ENCODE results near the gene ACER1.
"Not testable (repeated sequence)": the region's sequence is repeated elsewhere in the genome, so short reads cannot be mapped to it uniquely, and the experiment has no call there.

ACER1 gene

DNA sequence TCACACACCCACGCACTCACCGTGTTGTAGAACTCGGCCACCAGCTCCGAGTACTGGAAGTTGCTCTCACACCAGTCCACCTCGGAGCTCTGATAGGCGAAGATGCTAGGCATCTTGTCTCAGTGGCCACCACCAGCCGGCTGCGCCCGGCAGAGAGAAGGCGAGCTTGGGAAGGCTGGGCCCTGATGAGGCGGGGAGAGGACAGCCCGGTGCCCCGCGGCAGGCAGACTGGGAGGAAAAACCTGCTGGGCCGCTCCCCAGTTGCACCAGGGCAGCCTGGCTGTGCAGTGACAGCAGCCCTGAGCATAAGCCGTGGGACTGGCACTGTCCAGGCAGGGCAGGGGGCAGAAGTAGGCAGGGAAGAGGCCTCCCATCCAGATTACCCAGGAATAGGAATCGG is at the start of gene ACER1:
TSS of gene ACER1 (minus strand) at position 174 of the 400 bp plus-strand sequence. CDS start at position 113, 61 bp downstream.
- no peak for DNase-seq (ENCODE audit: low read depth in 2 of 2)

GRCh38 chr19:6383188-6383587 is 49.8 kb upstream of the ACER1 start:
- no peak for DNase-seq (ENCODE audit: low read depth in 2 of 2)

DNA sequence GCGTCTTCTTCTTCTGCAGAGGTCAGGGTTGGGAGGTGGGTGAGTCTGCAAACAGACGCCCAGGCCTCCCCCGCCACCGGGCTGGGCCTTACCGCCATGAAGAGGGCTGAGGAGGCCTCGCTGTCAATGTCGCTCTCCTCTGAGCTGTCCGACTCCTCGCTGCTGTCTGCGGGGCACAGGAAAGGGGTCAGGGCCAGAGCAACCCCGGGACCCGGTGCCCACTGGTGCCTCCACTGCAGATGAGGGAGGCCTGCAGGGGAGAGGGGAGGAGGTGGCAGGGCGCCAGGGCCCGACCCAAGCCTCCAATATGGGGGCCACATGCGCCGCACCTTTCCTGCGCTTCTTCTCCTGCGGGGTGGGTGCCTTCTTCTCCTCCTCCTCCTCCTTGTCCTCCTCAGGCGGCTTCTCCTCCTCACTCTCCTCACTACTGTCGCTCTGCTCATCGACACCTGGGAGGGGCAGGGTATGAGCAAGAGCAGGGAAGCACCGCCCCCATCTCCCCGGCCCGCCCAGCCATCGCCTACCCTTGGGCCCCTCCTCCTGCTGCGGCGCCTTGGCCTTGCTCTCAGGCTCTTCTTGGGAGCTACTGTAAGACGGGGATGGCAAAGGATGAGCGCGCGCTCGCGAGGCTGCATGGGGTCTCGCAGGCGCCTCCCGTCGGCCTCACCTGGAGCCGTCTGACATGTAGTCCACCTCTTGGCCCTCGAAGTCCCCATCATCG is 47.8 kb upstream of the ACER1 start:
- no peak for DNase-seq (ENCODE audit: low read depth in 2 of 2)

GRCh38 chr19:6379744-6380143 is 46.3 kb upstream of the ACER1 start:
- DNase-seq (ENCODE audit: low read depth in 2 of 2): no peak

DNA sequence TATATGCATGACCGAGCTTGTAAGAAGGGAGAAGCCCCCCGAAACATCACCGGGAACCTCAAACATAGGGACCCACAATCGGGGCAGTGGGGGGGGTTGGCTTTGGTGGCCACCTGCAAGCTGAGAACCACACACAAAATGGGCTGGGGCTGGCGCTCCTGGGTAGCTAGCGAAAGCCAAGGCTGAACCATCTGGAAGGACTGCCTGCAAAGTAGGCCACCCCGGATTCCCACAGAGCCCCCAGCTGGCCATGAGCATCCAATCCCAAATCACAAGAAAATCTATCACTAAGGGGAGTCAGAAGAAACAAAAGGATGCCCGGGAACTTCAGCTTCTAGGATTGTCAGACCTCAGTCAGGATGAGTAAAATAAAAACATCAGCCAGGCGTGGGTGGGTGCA is 45.1 kb upstream of the ACER1 start:
- no peak for DNase-seq (ENCODE audit: low read depth in 2 of 2)

DNA sequence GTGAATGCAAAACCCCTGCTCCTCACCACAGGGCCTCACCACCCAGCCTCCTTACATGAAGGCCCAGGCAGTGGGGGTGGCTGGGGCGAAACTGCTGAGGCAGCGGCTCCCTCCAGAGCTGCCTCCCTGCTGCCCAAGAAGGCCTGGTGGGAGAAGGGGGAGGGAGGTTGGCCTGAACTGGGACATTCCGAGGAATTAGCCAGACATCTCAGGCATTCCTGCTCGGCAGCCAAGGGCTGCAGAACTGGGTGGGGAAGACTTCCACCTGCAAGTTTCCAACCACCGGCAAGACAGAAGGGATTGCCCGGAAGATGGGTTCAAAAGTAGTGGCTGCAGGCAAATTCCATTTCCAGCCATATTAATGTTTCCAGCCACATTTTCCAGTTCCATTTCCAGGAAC is 44.6 kb upstream of the ACER1 start:
- DNase-seq (ENCODE audit: low read depth in 2 of 2): no peak

- no peak for DNase-seq (ENCODE audit: low read depth in 2 of 2)
Measured at GRCh38 chr19:6376512-6377190, 43.2 kb upstream of the ACER1 start.

- DNase-seq (ENCODE audit: low read depth in 2 of 2): no peak
Measured at GRCh38 chr19:6375411-6376010, 42.1 kb upstream of the ACER1 start, which contains the start of gene PSPN. PSPN (minus strand) TSS chr19:6375933; CDS start chr19:6375849, 84 bp downstream.

- DNase-seq (ENCODE audit: low read depth in 2 of 2): no peak
Measured at GRCh38 chr19:6374711-6375410, 41.4 kb upstream of the ACER1 start.

DNA sequence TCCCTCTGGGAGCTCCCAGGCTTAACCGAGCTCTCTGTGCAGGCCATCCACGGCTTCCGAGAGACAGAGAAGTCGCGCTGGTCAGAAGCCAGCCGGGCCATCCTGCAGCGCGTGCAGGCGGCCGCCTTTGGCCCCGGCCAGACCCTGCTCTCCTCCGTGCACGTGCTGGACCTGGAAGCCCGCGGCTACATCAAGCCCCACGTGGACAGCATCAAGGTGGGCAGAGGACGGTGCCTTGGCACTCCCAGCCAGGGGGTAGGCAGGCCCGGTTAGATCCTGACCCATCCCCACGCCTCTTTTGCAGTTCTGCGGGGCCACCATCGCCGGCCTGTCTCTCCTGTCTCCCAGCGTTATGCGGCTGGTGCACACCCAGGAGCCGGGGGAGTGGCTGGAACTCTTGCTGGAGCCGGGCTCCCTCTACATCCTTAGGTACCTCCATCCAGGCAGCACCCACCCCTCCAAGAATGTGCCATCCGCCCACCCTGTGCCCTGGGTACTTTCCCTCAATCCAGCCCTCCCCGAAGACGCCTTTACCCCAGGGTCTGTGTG is 40.8 kb upstream of the ACER1 start:
- no peak for DNase-seq (ENCODE audit: low read depth in 2 of 2)

DNA sequence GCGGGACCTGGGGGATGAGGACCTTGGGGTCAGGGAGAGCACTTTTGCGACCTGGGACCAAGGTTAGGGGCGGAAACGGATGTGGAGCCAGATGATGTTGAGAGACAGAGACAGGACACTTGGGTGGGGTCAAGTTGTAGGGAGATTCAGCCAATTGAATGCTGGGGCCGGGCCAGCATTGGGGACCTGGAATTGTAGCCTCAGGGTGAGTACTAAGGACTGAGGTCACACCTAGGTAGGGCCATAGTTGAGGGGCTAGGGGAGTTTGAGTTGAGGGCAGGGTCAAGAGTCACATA is 40.3 kb upstream of the ACER1 start:
- DNase-seq (ENCODE audit: low read depth in 2 of 2): no peak

GRCh38 chr19:6373096-6373812 is 39.8 kb upstream of the ACER1 start:
- DNase-seq (ENCODE audit: low read depth in 2 of 2): peak; percentile 95 to 97

- DNase-seq (ENCODE audit: low read depth in 2 of 2): peak; percentile 85 to 96
Measured at GRCh38 chr19:6372594-6373095, 39.2 kb upstream of the ACER1 start, which contains the start of gene ALKBH7. ALKBH7 (plus strand) TSS chr19:6372794; CDS start chr19:6372821, 27 bp downstream.

DNA sequence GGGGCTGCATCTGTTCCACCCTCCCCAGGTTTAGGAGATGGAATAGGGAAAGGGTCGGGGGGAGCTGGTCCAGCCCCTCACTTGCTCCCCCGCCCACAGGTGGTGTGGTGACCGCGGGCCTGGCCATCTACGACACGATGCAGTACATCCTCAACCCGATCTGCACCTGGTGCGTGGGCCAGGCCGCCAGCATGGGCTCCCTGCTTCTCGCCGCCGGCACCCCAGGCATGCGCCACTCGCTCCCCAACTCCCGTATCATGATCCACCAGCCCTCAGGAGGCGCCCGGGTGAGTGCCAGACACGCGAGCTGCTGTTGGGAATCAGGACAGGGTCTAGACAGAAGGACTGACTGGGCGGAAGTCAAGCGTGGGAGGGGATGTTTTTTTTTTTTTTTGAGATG is 30.9 kb upstream of the ACER1 start:
- DNase-seq (ENCODE audit: low read depth in 2 of 2): no peak

GRCh38 chr19:6362351-6362801 is 29.0 kb upstream of the ACER1 start:
- no peak for DNase-seq (ENCODE audit: low read depth in 2 of 2)

GRCh38 chr19:6362027-6362350 is 28.6 kb upstream of the ACER1 start:
- no peak for DNase-seq (ENCODE audit: low read depth in 2 of 2)

GRCh38 chr19:6360857-6361216 is 27.4 kb upstream of the ACER1 start:
- DNase-seq (ENCODE audit: low read depth in 2 of 2): not testable (repeated sequence)

GRCh38 chr19:6360445-6360844 is 27.0 kb upstream of the ACER1 start:
- DNase-seq (ENCODE audit: low read depth in 2 of 2): not testable (repeated sequence)

DNA sequence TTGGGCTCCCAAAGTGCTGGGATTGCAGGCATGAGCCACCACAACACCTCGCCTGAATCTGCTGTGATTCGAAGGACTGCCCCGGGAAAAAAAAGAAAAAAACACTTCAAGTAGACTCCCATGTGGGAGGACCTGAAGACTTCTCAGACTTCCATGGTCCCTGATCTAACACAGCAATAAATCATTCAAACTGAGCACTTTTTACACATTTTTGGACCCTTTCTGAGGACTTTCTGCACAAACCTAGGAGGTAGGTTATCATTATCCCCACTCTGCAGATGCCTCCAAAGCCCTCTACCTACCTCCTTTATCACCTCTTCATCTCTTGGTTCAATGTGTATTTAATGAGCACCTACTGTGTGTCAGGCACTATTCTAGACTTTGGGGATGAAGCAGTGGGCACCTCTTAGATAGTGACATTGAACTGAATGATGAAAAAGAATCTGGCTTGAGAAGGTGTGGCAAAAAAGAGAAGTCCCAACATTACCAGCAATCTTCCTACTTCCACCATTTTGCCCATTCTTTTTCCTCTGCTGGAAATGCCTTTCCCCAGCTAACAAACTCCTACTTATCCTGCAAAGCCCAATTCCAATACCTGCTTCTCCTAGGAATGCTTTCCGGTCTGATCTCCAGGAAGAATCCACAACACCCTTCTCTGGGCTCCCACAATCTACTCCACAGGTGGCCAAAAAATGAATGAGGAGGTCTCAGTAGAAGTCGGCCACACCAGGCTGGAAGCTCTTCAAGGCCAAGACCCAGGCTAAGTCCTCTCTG is 26.3 kb upstream of the ACER1 start:
- DNase-seq (ENCODE audit: low read depth in 2 of 2): no peak

DNA sequence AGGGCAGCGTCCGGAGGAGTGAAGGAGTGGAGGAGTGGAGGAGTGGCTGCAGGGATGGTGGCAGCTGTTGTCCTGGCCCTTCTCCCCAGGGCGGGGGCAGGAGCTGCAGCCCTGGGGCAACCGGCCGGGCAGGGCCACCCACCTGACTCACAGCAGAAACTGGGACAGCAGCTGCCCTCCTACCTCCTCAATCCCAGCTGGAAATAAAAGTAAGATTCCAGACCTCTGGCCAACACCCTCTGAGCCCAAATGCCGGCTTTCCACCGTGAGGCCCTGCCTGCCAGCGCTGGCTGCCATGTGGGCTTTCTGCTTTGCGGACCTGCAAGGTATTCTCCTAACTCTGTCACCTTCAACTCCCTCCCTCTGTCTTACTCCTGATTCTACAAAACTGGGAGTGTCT is 24.6 kb upstream of the ACER1 start:
- no peak for DNase-seq (ENCODE audit: low read depth in 2 of 2)

DNA sequence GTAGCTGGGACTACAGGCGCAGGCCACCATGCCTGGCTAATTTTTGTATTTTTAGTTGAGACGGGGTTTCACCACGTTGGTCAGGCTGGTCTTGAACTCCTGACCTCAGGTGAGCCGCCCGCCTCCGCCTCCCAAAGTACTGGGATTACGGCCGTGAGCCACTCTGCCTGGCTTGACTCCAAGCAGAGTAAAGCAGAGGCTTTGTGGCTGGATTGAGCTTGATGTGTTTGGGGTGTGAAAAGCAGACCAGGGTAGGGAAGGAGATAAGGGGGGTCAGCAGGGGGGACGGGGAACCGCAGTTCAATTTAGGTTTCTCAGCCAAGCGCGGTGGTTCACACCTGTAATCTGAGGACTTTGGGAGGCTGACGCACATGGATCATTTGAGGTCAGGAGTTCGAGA is 23.8 kb upstream of the ACER1 start:
- no peak for DNase-seq (ENCODE audit: low read depth in 2 of 2)

Measured in stimulated activated CD8-positive, alpha-beta memory T cell treated with anti-CD3 and anti-CD28 coated beads, Interleukin-15, amount 100 ng/mL, for 4 hours (primary cell).